Ishikawa (cell line): ENCODE data around the gene SLC6A3.

Source experiments
- CEBPB ChIP-seq: IDR thresholded peaks from 2 replicates; pipeline ENCODE4 v1.6.1; 2012
- EP300 ChIP-seq: IDR thresholded peaks from 2 replicates; pipeline ENCODE4 v1.6.1; 2012; ENCODE audit warnings: borderline replicate concordance
- RAD21 ChIP-seq: IDR thresholded peaks from 2 replicates; pipeline ENCODE4 v1.6.1; 2012; ENCODE audit warnings: low read depth
- TCF12 ChIP-seq: IDR thresholded peaks from 2 replicates; pipeline ENCODE4 v1.6.1; 2012; ENCODE audit warnings: low read depth
- TEAD4 ChIP-seq: IDR thresholded peaks from 2 replicates; pipeline ENCODE4 v1.6.1; 2012
- TF ChIP-seq, protein P1 (sequence below): IDR thresholded peaks from 2 replicates; pipeline ENCODE4 v1.6.1; 2012
- TF ChIP-seq, protein P2 (sequence below): IDR thresholded peaks from 2 replicates; pipeline ENCODE4 v1.6.1; 2012; ENCODE audit warnings: low read depth, mild to moderate bottlenecking

DNA sequence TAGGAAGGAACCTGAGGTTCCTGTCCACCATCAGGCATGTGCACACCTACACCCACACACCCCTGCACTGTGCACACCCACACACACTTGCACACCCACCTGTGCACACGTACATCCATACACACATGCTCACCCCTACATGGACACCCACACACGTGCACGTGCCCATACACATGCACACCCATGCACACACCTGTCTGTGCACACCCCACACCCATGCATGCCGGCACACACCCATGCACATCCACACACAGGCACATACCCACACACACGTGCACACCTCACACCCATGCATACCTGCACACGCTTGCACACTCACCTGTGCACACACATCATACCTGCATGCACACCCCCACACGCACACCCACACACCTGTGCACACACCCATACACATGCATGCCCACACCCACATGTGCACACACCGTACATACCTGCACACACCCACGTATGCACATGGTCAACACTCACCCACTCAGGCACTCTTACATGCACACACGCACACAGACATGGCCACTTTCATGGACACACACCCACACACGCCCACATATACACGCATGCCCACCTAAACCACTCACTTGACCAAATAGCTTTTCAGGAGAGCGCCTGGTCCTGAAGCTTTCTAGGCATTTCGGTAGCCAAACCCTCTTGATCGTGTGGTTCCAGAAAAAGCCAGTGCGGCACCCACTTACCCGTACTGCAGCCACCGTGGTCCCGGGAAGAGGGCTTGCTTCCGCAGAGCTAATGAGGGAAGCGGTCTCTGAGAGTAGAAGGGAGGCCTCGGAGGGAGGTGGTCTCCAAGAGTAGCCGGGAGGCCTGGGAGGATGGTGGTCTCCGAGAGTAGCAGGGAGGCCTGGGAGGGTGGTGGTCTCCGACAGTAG, 63.6 kb downstream of the SLC6A3 start:
- TF ChIP-seq EP300 (no peak), RAD21 (no peak), CEBPB (no peak), TCF12 (no peak), TEAD4 (no peak)
- TF ChIP-seq, protein P1, sequence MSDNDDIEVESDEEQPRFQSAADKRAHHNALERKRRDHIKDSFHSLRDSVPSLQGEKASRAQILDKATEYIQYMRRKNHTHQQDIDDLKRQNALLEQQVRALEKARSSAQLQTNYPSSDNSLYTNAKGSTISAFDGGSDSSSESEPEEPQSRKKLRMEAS: no peak
- TF ChIP-seq, protein P2, sequence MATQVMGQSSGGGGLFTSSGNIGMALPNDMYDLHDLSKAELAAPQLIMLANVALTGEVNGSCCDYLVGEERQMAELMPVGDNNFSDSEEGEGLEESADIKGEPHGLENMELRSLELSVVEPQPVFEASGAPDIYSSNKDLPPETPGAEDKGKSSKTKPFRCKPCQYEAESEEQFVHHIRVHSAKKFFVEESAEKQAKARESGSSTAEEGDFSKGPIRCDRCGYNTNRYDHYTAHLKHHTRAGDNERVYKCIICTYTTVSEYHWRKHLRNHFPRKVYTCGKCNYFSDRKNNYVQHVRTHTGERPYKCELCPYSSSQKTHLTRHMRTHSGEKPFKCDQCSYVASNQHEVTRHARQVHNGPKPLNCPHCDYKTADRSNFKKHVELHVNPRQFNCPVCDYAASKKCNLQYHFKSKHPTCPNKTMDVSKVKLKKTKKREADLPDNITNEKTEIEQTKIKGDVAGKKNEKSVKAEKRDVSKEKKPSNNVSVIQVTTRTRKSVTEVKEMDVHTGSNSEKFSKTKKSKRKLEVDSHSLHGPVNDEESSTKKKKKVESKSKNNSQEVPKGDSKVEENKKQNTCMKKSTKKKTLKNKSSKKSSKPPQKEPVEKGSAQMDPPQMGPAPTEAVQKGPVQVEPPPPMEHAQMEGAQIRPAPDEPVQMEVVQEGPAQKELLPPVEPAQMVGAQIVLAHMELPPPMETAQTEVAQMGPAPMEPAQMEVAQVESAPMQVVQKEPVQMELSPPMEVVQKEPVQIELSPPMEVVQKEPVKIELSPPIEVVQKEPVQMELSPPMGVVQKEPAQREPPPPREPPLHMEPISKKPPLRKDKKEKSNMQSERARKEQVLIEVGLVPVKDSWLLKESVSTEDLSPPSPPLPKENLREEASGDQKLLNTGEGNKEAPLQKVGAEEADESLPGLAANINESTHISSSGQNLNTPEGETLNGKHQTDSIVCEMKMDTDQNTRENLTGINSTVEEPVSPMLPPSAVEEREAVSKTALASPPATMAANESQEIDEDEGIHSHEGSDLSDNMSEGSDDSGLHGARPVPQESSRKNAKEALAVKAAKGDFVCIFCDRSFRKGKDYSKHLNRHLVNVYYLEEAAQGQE: no peak
